MM.1S (cell line): Measurements from ENCODE around the gene RNF113B.

Source experiments
- DNase-seq: peaks from one replicate; pipeline ENCODE4 v3.0.0-alpha.2; 2015
- H2AFZ ChIP-seq: fragments of 300-600 bp; sonication (generic); 2 replicates; pipeline ENCODE4 v1.6.0; 2016; ENCODE audit warnings: antibody characterized with exemption, low read length
- H3F3A ChIP-seq: fragments of 300-600 bp; sonication (generic); 2 replicates; pipeline ENCODE4 v1.6.1; 2016; ENCODE audit warnings: mild to moderate bottlenecking, antibody characterized with exemption, low read length, moderate library complexity, mixed read lengths; ENCODE audit not compliant: insufficient read depth
- H3K27ac ChIP-seq: fragments of 300-600 bp; sonication (generic); 2 replicates; pipeline ENCODE4 v1.5.1; 2016; ENCODE audit warnings: mild to moderate bottlenecking, low read length
- H3K27me3 ChIP-seq: fragments of 300-600 bp; sonication (generic); replicated peaks from 2 replicates; pipeline ENCODE4 v1.6.0; 2016; ENCODE audit warnings: low read length; ENCODE audit not compliant: insufficient read depth
- H3K36me3 ChIP-seq: fragments of 300-600 bp; sonication (generic); replicated peaks from 2 replicates; pipeline ENCODE4 v1.6.1; 2016; ENCODE audit warnings: mild to moderate bottlenecking, low read length, mixed read lengths; ENCODE audit not compliant: insufficient read depth
- H3K4me1 ChIP-seq: fragments of 300-600 bp; sonication (generic); 2 replicates; pipeline ENCODE4 v1.6.1; 2016; ENCODE audit warnings: low read length, mixed read lengths
- H3K4me2 ChIP-seq: fragments of 300-600 bp; sonication (generic); 2 replicates; pipeline ENCODE4 v1.6.0; 2016; ENCODE audit warnings: low read depth, low read length
- H3K4me3 ChIP-seq: fragments of 300-600 bp; sonication (generic); 2 replicates; pipeline ENCODE4 v1.5.1; 2016; ENCODE audit warnings: low read length, mixed read lengths
- H3K79me2 ChIP-seq: fragments of 300-600 bp; sonication (generic); 2 replicates; pipeline ENCODE4 v1.6.1; 2016; ENCODE audit warnings: mixed run types, low read length, mixed read lengths
- H3K9ac ChIP-seq: fragments of 300-600 bp; sonication (generic); 2 replicates; pipeline ENCODE4 v1.6.1; 2016; ENCODE audit warnings: low read length, mixed read lengths
- H3K9me2 ChIP-seq: fragments of 300-600 bp; sonication (generic); replicated peaks from 2 replicates; pipeline ENCODE4 v1.6.1; 2016; ENCODE audit warnings: mild to moderate bottlenecking, low read length, mixed read lengths; ENCODE audit not compliant: insufficient read depth
- H3K9me3 ChIP-seq: fragments of 300-600 bp; sonication (generic); replicated peaks from 2 replicates; pipeline ENCODE4 v1.6.1; 2016; ENCODE audit warnings: mild to moderate bottlenecking, low read length, mixed read lengths; ENCODE audit not compliant: insufficient read depth
- H4K20me1 ChIP-seq: fragments of 300-600 bp; sonication (generic); 2 replicates; pipeline ENCODE4 v1.6.1; 2016; ENCODE audit warnings: mild to moderate bottlenecking, low read length, moderate library complexity, mixed read lengths; ENCODE audit not compliant: insufficient read depth
- CTCF ChIP-seq: fragments of 300-600 bp; sonication (generic); IDR thresholded peaks from 2 replicates; pipeline ENCODE4 v1.5.1; 2016; ENCODE audit warnings: antibody characterized with exemption, low read length, mixed read lengths
- EZH2 ChIP-seq: fragments of 300-600 bp; sonication (generic); optimal IDR thresholded peaks from 2 replicates; pipeline ENCODE3; 2017; ENCODE audit warnings: low read depth, mild to moderate bottlenecking, antibody characterized with exemption, low read length, mixed read lengths
- EZH2phosphoT487 ChIP-seq: fragments of 300-600 bp; sonication (generic); IDR thresholded peaks from 2 replicates; pipeline ENCODE4 v1.6.1; 2018; ENCODE audit warnings: antibody characterized with exemption, low read length

Gene RNF113B

DNA sequence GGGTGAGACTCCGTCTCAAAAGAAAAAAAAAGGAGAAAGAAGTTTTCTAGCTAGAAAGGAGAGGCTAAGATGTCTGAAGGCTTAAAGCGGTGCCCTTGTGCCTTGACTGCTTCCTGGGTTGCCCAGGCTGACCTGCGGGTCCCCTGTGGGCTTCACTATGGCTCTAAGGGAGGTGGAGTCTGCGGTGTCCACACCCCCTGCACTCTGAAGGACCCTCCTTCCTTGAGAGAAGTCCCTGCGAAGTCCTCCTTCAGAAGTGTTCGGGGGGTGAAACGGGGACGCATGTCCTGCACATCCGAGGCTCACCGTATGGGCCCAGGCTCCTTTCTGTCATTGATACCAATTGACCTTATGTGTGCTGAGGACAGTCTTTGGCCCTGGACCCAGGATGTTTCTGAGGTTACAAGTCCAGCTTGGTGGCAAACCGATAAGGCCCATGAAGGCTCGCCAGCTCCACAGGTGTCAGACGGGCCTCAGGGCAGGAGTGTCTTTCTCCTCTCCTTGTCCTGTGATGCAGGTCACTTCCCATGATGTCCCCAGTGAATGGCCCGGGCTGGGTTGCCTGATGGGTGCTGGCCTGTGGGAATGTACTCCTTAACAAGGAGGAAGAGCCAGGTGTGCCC lies 11.6 kb upstream of the RNF113B start:
- Histone ChIP-seq H2AFZ (no peak overlapping the region), H4K20me1 (no peaks in the 10 kb centered on the region), H3K9me2 (no peaks in the 10 kb centered on the region), H3K36me3 (no peaks in the 10 kb centered on the region), H3K79me2 (no peaks in the 10 kb centered on the region), H3F3A (no peaks in the 10 kb centered on the region), H3K4me2 (no peak overlapping the region), H3K27me3 (no peaks in the 10 kb centered on the region), H3K4me3 (no peak overlapping the region), H3K4me1 (no peaks in the 10 kb centered on the region), H3K27ac (no peak overlapping the region), H3K9ac (no peak overlapping the region), H3K9me3 (no peaks in the 10 kb centered on the region)
- TF ChIP-seq CTCF: no peak
- no peak for TF ChIP-seq EZH2phosphoT487
- TF ChIP-seq EZH2: no peak
- DNase-seq: no peak

- no peaks in the 10 kb centered on the region for H3K27me3 ChIP-seq
- H3F3A ChIP-seq: no peaks in the 10 kb centered on the region
- H3K4me3 ChIP-seq: no peak overlapping the region
- H2AFZ ChIP-seq: no peak overlapping the region
- no peaks in the 10 kb centered on the region for H4K20me1 ChIP-seq
- no peak for TF ChIP-seq CTCF
- no peak for TF ChIP-seq EZH2phosphoT487
- no peak for TF ChIP-seq EZH2
- H3K4me2 ChIP-seq: no peak overlapping the region
- H3K36me3 ChIP-seq: no peaks in the 10 kb centered on the region
- no peaks in the 10 kb centered on the region for H3K4me1 ChIP-seq
- H3K9me3 ChIP-seq: no peaks in the 10 kb centered on the region
- H3K79me2 ChIP-seq: no peaks in the 10 kb centered on the region
- H3K9ac ChIP-seq: no peak overlapping the region
- no peak for DNase-seq
- no peak overlapping the region for H3K27ac ChIP-seq
- H3K9me2 ChIP-seq: no peaks in the 10 kb centered on the region
Measured at GRCh38 chr13:98187965-98188261, 10.8 kb upstream of the RNF113B start.

- no peaks in the 10 kb centered on the region for H3K9me2 ChIP-seq
- no peaks in the 10 kb centered on the region for H4K20me1 ChIP-seq
- H3K4me2 ChIP-seq: no peak overlapping the region
- H3K79me2 ChIP-seq: no peaks in the 10 kb centered on the region
- H3F3A ChIP-seq: no peaks in the 10 kb centered on the region
- DNase-seq: no peak
- no peaks in the 10 kb centered on the region for H3K27me3 ChIP-seq
- TF ChIP-seq EZH2phosphoT487 (no peak), CTCF (no peak), EZH2 (no peak)
- H3K4me3 ChIP-seq: no peak overlapping the region
- no peak overlapping the region for H3K27ac ChIP-seq
- H3K36me3 ChIP-seq: no peaks in the 10 kb centered on the region
- no peak overlapping the region for H3K9ac ChIP-seq
- H3K9me3 ChIP-seq: no peaks in the 10 kb centered on the region
- H2AFZ ChIP-seq: no peak overlapping the region
- H3K4me1 ChIP-seq: no peaks in the 10 kb centered on the region
Measured at GRCh38 chr13:98187155-98187964, 10.3 kb upstream of the RNF113B start.
